Activated naive CD8-positive, alpha-beta T cell treated with anti-CD3 and anti-CD28 coated beads, Interleukin-2, amount 50 U/mL, for 24 hours (primary cell): Measurements from ENCODE around the gene ITSN2.
A peak's percentile ranks its signal among the peaks of the same experiment; 100 is the strongest.

Source experiments
- ATAC-seq: fragments of 150-1000 bp; cut with Tn5 transposase; one replicate; pipeline ENCODE4 v1.10.0; 2021
- DNase-seq: peaks from one replicate; pipeline ENCODE4 v3.0.0; 2021
- H3K27ac Mint-ChIP-seq: one replicate; pipeline ENCODE4 v1.8.0; 2021; ENCODE audit warnings: mild to moderate bottlenecking, mixed read lengths
- H3K27me3 Mint-ChIP-seq: one replicate; pipeline ENCODE4 v1.8.0; 2021; ENCODE audit warnings: mixed read lengths
- H3K36me3 Mint-ChIP-seq: one replicate; pipeline ENCODE4 v1.8.0; 2021; ENCODE audit warnings: low read depth, mixed read lengths
- H3K4me1 Mint-ChIP-seq: one replicate; pipeline ENCODE4 v1.8.0; 2021; ENCODE audit warnings: mixed read lengths
- H3K4me3 Mint-ChIP-seq: one replicate; pipeline ENCODE4 v1.8.0; 2021; ENCODE audit warnings: mild to moderate bottlenecking, moderate library complexity, mixed read lengths
- H3K9me3 Mint-ChIP-seq: one replicate; pipeline ENCODE4 v1.8.0; 2021; ENCODE audit warnings: mixed read lengths

The ITSN2 gene

GRCh38 chr2:24191848-24192247 lies 168.5 kb downstream of the ITSN2 start:
- Mint-ChIP-seq H3K9me3 (peaks cover 8% of the 10 kb centered on the region), H3K4me1 (no peaks in the 10 kb centered on the region), H3K27me3 (no peaks in the 10 kb centered on the region), H3K36me3 (no peaks in the 10 kb centered on the region), H3K4me3 (no peak overlapping the region), H3K27ac (no peak overlapping the region)
- no peak for DNase-seq
- ATAC-seq = no peak

GRCh38 chr2:24191156-24191555 lies 169.2 kb downstream of the ITSN2 start:
- Mint-ChIP-seq H3K27ac (no peak overlapping the region), H3K4me3 (no peak overlapping the region), H3K4me1 (no peaks in the 10 kb centered on the region), H3K27me3 (no peaks in the 10 kb centered on the region), H3K9me3 (peaks cover 8% of the 10 kb centered on the region), H3K36me3 (no peaks in the 10 kb centered on the region)
- no peak for DNase-seq
- ATAC-seq = no peak

DNA sequence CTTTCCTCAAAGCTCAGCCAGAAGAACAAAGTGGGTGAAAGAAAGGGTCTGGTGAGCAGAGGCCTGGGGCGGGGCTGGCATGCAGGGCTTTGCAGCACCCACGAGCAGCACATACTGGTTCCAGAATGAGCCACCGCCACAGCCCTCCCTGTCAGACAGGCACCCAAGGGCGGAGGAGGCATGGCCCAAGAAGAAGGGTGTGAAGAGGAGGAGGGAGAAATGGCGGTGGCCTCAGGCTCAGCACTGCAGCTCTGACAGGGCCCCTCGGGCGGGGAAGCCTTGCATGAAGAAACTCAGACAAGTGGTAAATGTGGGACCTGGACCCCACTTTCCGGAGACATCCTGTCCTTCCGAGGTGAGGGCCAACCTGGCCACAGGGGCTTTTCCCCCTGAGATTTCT lies 169.8 kb downstream of the ITSN2 start:
- Mint-ChIP-seq H3K36me3 (no peaks in the 10 kb centered on the region), H3K9me3 (peaks cover 8% of the 10 kb centered on the region), H3K27me3 (no peaks in the 10 kb centered on the region), H3K4me1 (no peaks in the 10 kb centered on the region), H3K4me3 (no peak overlapping the region), H3K27ac (no peak overlapping the region)
- DNase-seq (no peak), ATAC-seq (no peak)

- ATAC-seq (no peak), DNase-seq (no peak)
- Mint-ChIP-seq H3K27ac (no peak overlapping the region), H3K27me3 (no peaks in the 10 kb centered on the region), H3K4me3 (no peak overlapping the region), H3K36me3 (no peaks in the 10 kb centered on the region), H3K4me1 (no peaks in the 10 kb centered on the region), H3K9me3 (peaks cover 5% of the 10 kb centered on the region)
Measured at GRCh38 chr2:24189551-24189950, 170.8 kb downstream of the ITSN2 start.

- Mint-ChIP-seq H3K9me3 (no peaks in the 10 kb centered on the region), H3K27me3 (no peaks in the 10 kb centered on the region), H3K4me1 (no peaks in the 10 kb centered on the region), H3K36me3 (no peaks in the 10 kb centered on the region), H3K27ac (no peak overlapping the region), H3K4me3 (no peak overlapping the region)
- no peak for DNase-seq
- no peak for ATAC-seq
Measured at GRCh38 chr2:24183366-24184069, 176.8 kb downstream of the ITSN2 start.

DNA sequence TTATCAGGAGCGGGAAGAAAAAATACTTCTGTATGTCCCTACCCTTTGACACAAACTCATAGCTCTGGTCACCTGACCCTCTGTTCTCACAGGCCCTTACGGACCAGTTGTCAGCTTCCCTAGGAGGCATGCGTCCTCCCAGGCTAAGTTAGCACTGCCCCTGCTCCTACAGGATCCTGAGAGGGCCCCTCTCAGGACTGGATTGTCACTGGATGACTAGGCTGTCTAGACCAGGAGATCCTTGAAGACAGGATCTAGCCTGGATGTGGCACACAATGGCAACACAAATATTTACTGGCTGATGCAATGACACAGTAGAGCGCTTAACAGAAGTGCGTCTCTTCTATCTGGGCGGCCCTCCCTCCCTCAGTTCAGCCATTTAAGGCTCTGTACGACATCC lies 177.8 kb downstream of the ITSN2 start:
- Mint-ChIP-seq H3K36me3 (no peaks in the 10 kb centered on the region), H3K9me3 (no peaks in the 10 kb centered on the region), H3K27ac (no peak overlapping the region), H3K4me1 (no peaks in the 10 kb centered on the region), H3K27me3 (no peaks in the 10 kb centered on the region), H3K4me3 (no peak overlapping the region)
- no peak for ATAC-seq
- no peak for DNase-seq

GRCh38 chr2:24181849-24182248 lies 178.5 kb downstream of the ITSN2 start:
- no peak for DNase-seq
- Mint-ChIP-seq H3K27ac (no peak overlapping the region), H3K27me3 (no peaks in the 10 kb centered on the region), H3K4me1 (no peaks in the 10 kb centered on the region), H3K36me3 (no peaks in the 10 kb centered on the region), H3K4me3 (no peak overlapping the region), H3K9me3 (no peaks in the 10 kb centered on the region)
- no peak for ATAC-seq

GRCh38 chr2:24179683-24180082 lies 180.7 kb downstream of the ITSN2 start:
- DNase-seq = no peak
- Mint-ChIP-seq H3K27me3 (no peaks in the 10 kb centered on the region), H3K4me1 (no peaks in the 10 kb centered on the region), H3K9me3 (no peaks in the 10 kb centered on the region), H3K36me3 (no peaks in the 10 kb centered on the region), H3K4me3 (no peak overlapping the region), H3K27ac (no peak overlapping the region)
- no peak for ATAC-seq

GRCh38 chr2:24176326-24176725 lies 184.0 kb downstream of the ITSN2 start:
- no peak overlapping the region for H3K27ac Mint-ChIP-seq
- no peaks in the 10 kb centered on the region for H3K36me3 Mint-ChIP-seq
- peaks cover 6% of the 10 kb centered on the region for H3K27me3 Mint-ChIP-seq
- H3K9me3 Mint-ChIP-seq = peaks cover 4% of the 10 kb centered on the region
- no peak for DNase-seq
- ATAC-seq = no peak
- H3K4me3 Mint-ChIP-seq = no peak overlapping the region
- H3K4me1 Mint-ChIP-seq = no peaks in the 10 kb centered on the region

DNA sequence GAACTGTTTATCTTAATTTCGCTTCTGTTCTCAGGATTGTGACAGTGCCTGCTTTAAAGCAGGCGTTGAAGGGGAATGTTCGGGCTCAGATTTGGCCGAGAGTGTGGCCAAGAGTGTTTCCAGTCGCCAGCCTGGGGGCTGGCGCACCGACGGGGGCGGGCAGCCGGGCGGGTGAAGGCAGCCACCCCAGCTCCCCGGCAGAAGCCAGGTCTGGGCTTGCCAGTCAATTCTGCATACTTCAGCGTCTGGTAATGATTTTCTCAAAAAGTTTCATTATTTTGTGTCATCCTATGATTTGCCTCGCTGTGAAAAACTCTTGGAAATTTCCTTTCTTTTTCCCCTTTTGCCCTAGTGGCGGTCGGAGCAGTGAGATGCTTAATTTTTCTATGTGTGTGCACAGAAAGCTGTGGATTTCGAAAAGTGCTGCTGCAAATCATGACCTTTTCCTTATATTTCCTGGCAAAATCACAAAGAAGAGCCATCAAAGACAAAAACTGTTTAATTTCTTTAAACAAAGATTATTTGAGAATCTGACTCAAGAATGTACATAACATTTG lies 184.6 kb downstream of the ITSN2 start:
- no peak overlapping the region for H3K27ac Mint-ChIP-seq
- H3K4me1 Mint-ChIP-seq = no peaks in the 10 kb centered on the region
- peaks cover 4% of the 10 kb centered on the region for H3K9me3 Mint-ChIP-seq
- no peaks in the 10 kb centered on the region for H3K36me3 Mint-ChIP-seq
- ATAC-seq (no peak), DNase-seq (no peak)
- H3K27me3 Mint-ChIP-seq = peaks cover 6% of the 10 kb centered on the region
- H3K4me3 Mint-ChIP-seq = no peak overlapping the region

- H3K27me3 Mint-ChIP-seq = peaks cover 6% of the 10 kb centered on the region
- H3K4me3 Mint-ChIP-seq = no peak within 1 kb of the TSS
- H3K9me3 Mint-ChIP-seq = peaks cover 4% of the 10 kb centered on the region
- DNase-seq = no peak
- H3K36me3 Mint-ChIP-seq = no peaks in the 10 kb centered on the region
- ATAC-seq = no peak
- H3K4me1 Mint-ChIP-seq = no peaks in the 10 kb centered on the region
- no peak within 1 kb of the TSS for H3K27ac Mint-ChIP-seq
Measured at GRCh38 chr2:24174851-24175277, 185.5 kb downstream of the ITSN2 start, which contains the start of gene FAM228A. FAM228A (plus strand) TSS chr2:24175053; CDS start chr2:24175481, 428 bp downstream.

DNA sequence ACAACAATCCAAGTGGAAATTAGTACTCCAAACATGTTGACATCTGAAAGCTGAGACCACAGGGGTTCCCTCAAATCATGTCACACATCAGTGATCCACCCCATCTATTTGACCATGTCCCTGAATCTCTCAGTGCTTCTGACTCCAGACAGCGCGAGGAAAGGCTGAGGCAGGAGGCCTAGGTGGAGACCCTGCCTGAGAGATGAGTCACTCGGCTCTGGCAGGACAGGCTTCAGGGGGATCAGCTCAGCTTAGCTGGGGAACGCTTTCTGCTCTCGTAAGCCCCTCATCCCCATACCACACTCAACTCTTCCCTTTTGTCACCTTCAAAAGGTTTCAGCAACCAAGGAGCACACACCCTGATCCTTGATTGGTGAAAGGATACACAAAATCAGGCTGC lies 191.3 kb downstream of the ITSN2 start:
- Mint-ChIP-seq H3K27me3 (peaks cover 2% of the 10 kb centered on the region), H3K27ac (no peak overlapping the region), H3K4me1 (no peaks in the 10 kb centered on the region), H3K4me3 (no peak overlapping the region), H3K36me3 (no peaks in the 10 kb centered on the region), H3K9me3 (peaks cover 3% of the 10 kb centered on the region)
- ATAC-seq = no peak
- no peak for DNase-seq

DNA sequence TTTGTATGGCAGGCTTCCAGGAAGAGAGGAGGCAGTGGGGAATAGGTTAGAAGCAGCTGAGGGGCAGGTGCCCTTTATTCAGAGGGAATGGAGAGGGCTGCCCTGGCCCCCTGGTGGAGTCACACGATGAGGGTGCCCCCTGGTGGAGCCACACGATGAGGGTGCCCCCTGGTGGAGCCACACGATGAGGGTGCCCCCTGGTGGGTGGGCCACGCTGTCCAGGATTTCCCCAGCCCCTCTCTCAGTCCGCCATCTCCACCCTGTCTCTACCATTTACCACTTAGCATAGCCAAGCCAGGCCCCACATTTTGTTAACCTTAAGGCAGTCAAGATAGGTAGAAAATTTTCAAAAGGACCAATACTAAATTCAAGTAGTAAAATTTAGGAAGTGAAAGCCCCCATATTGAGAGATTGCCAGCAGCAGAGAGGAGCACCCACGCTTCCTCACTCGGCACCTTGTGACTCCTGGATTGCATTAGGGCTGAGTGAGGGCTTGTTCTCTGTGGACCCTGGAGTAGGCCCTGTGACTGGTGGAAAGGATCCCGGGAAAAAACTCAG lies 195.8 kb downstream of the ITSN2 start:
- peak; percentile 68 for DNase-seq
- H3K27me3 Mint-ChIP-seq = no peaks in the 10 kb centered on the region
- peaks cover 4% of the 10 kb centered on the region for H3K36me3 Mint-ChIP-seq
- no peak overlapping the region for H3K27ac Mint-ChIP-seq
- ATAC-seq = peak; percentile 88
- H3K4me1 Mint-ChIP-seq = no peaks in the 10 kb centered on the region
- no peak overlapping the region for H3K4me3 Mint-ChIP-seq
- no peaks in the 10 kb centered on the region for H3K9me3 Mint-ChIP-seq

GRCh38 chr2:24163601-24164000 lies 196.7 kb downstream of the ITSN2 start:
- ATAC-seq (no peak), DNase-seq (no peak)
- H3K36me3 Mint-ChIP-seq = peaks cover 7% of the 10 kb centered on the region
- H3K4me3 Mint-ChIP-seq = no peak overlapping the region
- H3K9me3 Mint-ChIP-seq = no peaks in the 10 kb centered on the region
- H3K27me3 Mint-ChIP-seq = no peaks in the 10 kb centered on the region
- H3K27ac Mint-ChIP-seq = no peak overlapping the region
- no peaks in the 10 kb centered on the region for H3K4me1 Mint-ChIP-seq

- no peak overlapping the region for H3K4me3 Mint-ChIP-seq
- peaks cover 7% of the 10 kb centered on the region for H3K36me3 Mint-ChIP-seq
- ATAC-seq (no peak), DNase-seq (no peak)
- H3K27me3 Mint-ChIP-seq = no peaks in the 10 kb centered on the region
- H3K9me3 Mint-ChIP-seq = no peaks in the 10 kb centered on the region
- H3K4me1 Mint-ChIP-seq = no peaks in the 10 kb centered on the region
- no peak overlapping the region for H3K27ac Mint-ChIP-seq
Measured at GRCh38 chr2:24163186-24163585, 197.2 kb downstream of the ITSN2 start.
